ENCODE results near the gene IPO7.
"Not testable (repeated sequence)": the region's sequence is repeated elsewhere in the genome, so short reads cannot be mapped to it uniquely, and the experiment has no call there.

IPO7 gene

GRCh38 chr11:9385327-9385899, 961 bp downstream of the IPO7 start:
- peak; percentile 3 for ATAC-seq
- peaks cover 51% of the 10 kb centered on the region for H3K4me1 Mint-ChIP-seq

GRCh38 chr11:9386086-9386485, 1.6 kb downstream of the IPO7 start:
- no peak overlapping the region for H3K27ac Mint-ChIP-seq
- peaks cover 44% of the 10 kb centered on the region for H3K4me1 Mint-ChIP-seq
- peak overlapping the region; percentile 92 to 94 for H3K4me3 Mint-ChIP-seq
- no peak for ATAC-seq
- no peaks in the 10 kb centered on the region for H3K9me3 Mint-ChIP-seq
- DNase-seq, result no peak
- no peaks in the 10 kb centered on the region for H3K27me3 Mint-ChIP-seq

More at GRCh38 chr11:9385327-9385899, 961 bp downstream of the IPO7 start:
- H3K4me3 Mint-ChIP-seq, result peak overlapping the region; percentile 92 to 94
- H3K27ac Mint-ChIP-seq, result peak overlapping the region; percentile 96 to 99
- DNase-seq, result no peak
- H3K27me3 Mint-ChIP-seq, result no peaks in the 10 kb centered on the region
- H3K9me3 Mint-ChIP-seq, result no peaks in the 10 kb centered on the region

- Mint-ChIP-seq H3K27ac (no peak overlapping the region), H3K4me1 (peaks cover 47% of the 10 kb centered on the region), H3K27me3 (no peaks in the 10 kb centered on the region), H3K9me3 (no peaks in the 10 kb centered on the region), H3K4me3 (peak overlapping the region; percentile 61 to 92)
- no peak for DNase-seq
- no peak for ATAC-seq
Observed at GRCh38 chr11:9386901-9387300, 2.4 kb downstream of the IPO7 start.

- H3K27ac Mint-ChIP-seq, result peak overlapping the region; percentile 6 to 67
- H3K27me3 Mint-ChIP-seq, result no peaks in the 10 kb centered on the region
- ATAC-seq (no peak), DNase-seq (no peak)
- no peaks in the 10 kb centered on the region for H3K9me3 Mint-ChIP-seq
- peak overlapping the region; percentile 65 to 76 for H3K4me3 Mint-ChIP-seq
- H3K4me1 Mint-ChIP-seq, result peaks cover 69% of the 10 kb centered on the region
Observed at GRCh38 chr11:9396310-9396709, 11.9 kb downstream of the IPO7 start.

GRCh38 chr11:9396752-9397151, 12.3 kb downstream of the IPO7 start:
- peak; percentile 90 for ATAC-seq
- Mint-ChIP-seq H3K4me3 (peak overlapping the region; percentile 65 to 76), H3K9me3 (no peaks in the 10 kb centered on the region), H3K27ac (peak overlapping the region; percentile 67 to 77), H3K4me1 (peaks cover 67% of the 10 kb centered on the region), H3K27me3 (no peaks in the 10 kb centered on the region)
- no peak for DNase-seq

- ATAC-seq, result no peak
Observed at GRCh38 chr11:9397746-9398680, 13.6 kb downstream of the IPO7 start.

GRCh38 chr11:9399466-9399865, 15.0 kb downstream of the IPO7 start:
- ATAC-seq, result no peak
- Mint-ChIP-seq H3K4me3 (no peak overlapping the region), H3K27me3 (no peaks in the 10 kb centered on the region), H3K9me3 (no peaks in the 10 kb centered on the region), H3K27ac (no peak overlapping the region), H3K4me1 (peaks cover 44% of the 10 kb centered on the region)
- DNase-seq, result no peak

More at GRCh38 chr11:9397746-9398680, 13.6 kb downstream of the IPO7 start:
- Mint-ChIP-seq H3K27me3 (no peaks in the 10 kb centered on the region), H3K4me3 (no peak overlapping the region), H3K27ac (peak overlapping the region; percentile 50 to 82), H3K9me3 (no peaks in the 10 kb centered on the region), H3K4me1 (peaks cover 55% of the 10 kb centered on the region)
- no peak for DNase-seq

- ATAC-seq, DNase-seq, H3K27ac Mint-ChIP-seq, H3K9me3 Mint-ChIP-seq, H3K4me3 Mint-ChIP-seq, H3K27me3 Mint-ChIP-seq: not testable (repeated sequence)
- H3K4me1 Mint-ChIP-seq, result peaks cover 39% of the 10 kb centered on the region
Observed at GRCh38 chr11:9401884-9402283, 17.4 kb downstream of the IPO7 start.

GRCh38 chr11:9428706-9429105, 44.3 kb downstream of the IPO7 start:
- Mint-ChIP-seq H3K27me3 (no peaks in the 10 kb centered on the region), H3K27ac (peak overlapping the region in 1 of 2 donors; percentile 19), H3K9me3 (no peaks in the 10 kb centered on the region), H3K4me1 (no peaks in the 10 kb centered on the region), H3K4me3 (no peak overlapping the region)
- DNase-seq (no peak), ATAC-seq (no peak)

GRCh38 chr11:9438611-9439010, 54.2 kb downstream of the IPO7 start:
- no peak overlapping the region for H3K4me3 Mint-ChIP-seq
- H3K9me3 Mint-ChIP-seq, result no peaks in the 10 kb centered on the region
- H3K27me3 Mint-ChIP-seq, result no peaks in the 10 kb centered on the region
- H3K27ac Mint-ChIP-seq, result no peak overlapping the region
- H3K4me1 Mint-ChIP-seq, result no peaks in the 10 kb centered on the region
- ATAC-seq, result no peak
- no peak for DNase-seq

- Mint-ChIP-seq H3K4me3 (no peak overlapping the region), H3K4me1 (peaks cover 5% of the 10 kb centered on the region), H3K9me3 (no peaks in the 10 kb centered on the region), H3K27me3 (no peaks in the 10 kb centered on the region), H3K27ac (peak overlapping the region in 1 of 2 donors; percentile 54)
- ATAC-seq (no peak), DNase-seq (no peak)
Observed at GRCh38 chr11:9446230-9446629, 61.8 kb downstream of the IPO7 start.

GRCh38 chr11:9448576-9449352, 64.3 kb downstream of the IPO7 start:
- Mint-ChIP-seq H3K9me3 (no peaks in the 10 kb centered on the region), H3K4me1 (peaks cover 5% of the 10 kb centered on the region), H3K27ac (no peak overlapping the region), H3K4me3 (no peak overlapping the region), H3K27me3 (no peaks in the 10 kb centered on the region)
- DNase-seq, result no peak
- no peak for ATAC-seq

GRCh38 chr11:9452023-9452422, 67.6 kb downstream of the IPO7 start:
- not testable (repeated sequence) for H3K9me3 Mint-ChIP-seq, H3K4me3 Mint-ChIP-seq, H3K4me1 Mint-ChIP-seq, ATAC-seq, DNase-seq, H3K27me3 Mint-ChIP-seq, H3K27ac Mint-ChIP-seq

- Mint-ChIP-seq H3K27ac (no peak overlapping the region), H3K9me3 (no peaks in the 10 kb centered on the region), H3K27me3 (no peaks in the 10 kb centered on the region), H3K4me1 (no peaks in the 10 kb centered on the region), H3K4me3 (no peak overlapping the region)
- no peak for DNase-seq
- no peak for ATAC-seq
Observed at GRCh38 chr11:9455722-9456121, 71.3 kb downstream of the IPO7 start.

GRCh38 chr11:9459667-9460321, 75.3 kb downstream of the IPO7 start:
- peak overlapping the region; percentile 99 for H3K27ac Mint-ChIP-seq
- peak overlapping the region; percentile 95 to 99 for H3K4me3 Mint-ChIP-seq
- H3K27me3 Mint-ChIP-seq, result no peaks in the 10 kb centered on the region
- H3K4me1 Mint-ChIP-seq, result peaks cover 24% of the 10 kb centered on the region
- H3K9me3 Mint-ChIP-seq, result no peaks in the 10 kb centered on the region
- ATAC-seq, result no peak
- peak; percentile 31 to 32 for DNase-seq
